Measurements from ENCODE around the gene PAPPA.

DNA sequence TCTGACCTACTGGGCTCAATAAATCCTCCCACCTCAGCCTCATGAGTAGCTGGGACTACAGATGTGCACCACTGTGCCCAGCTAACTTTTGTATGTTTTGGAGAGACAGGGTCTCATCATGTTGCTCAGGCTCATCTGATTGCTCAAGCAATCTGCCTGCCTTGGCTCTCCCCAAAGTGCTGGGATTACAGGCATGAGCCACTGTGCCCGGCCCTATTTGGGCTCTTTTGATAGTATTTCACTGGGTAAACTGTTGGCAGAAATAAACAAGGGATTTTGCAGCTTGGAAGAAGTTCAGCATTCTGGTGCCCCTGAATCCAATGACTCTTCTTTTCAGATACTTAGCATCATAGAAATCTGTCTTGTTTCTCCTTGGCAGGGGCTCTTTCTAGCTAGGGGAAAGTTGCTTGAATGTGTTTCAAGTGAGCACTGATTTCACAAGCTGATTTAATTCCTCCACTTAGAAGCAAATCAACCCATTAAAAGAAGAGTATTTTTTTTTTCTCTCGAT, 146.8 kb downstream of the PAPPA start:
- TF ChIP-seq, protein P1, sequence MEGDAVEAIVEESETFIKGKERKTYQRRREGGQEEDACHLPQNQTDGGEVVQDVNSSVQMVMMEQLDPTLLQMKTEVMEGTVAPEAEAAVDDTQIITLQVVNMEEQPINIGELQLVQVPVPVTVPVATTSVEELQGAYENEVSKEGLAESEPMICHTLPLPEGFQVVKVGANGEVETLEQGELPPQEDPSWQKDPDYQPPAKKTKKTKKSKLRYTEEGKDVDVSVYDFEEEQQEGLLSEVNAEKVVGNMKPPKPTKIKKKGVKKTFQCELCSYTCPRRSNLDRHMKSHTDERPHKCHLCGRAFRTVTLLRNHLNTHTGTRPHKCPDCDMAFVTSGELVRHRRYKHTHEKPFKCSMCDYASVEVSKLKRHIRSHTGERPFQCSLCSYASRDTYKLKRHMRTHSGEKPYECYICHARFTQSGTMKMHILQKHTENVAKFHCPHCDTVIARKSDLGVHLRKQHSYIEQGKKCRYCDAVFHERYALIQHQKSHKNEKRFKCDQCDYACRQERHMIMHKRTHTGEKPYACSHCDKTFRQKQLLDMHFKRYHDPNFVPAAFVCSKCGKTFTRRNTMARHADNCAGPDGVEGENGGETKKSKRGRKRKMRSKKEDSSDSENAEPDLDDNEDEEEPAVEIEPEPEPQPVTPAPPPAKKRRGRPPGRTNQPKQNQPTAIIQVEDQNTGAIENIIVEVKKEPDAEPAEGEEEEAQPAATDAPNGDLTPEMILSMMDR (IDR thresholded peaks at IDR 0.05), result no peak
- no peak for TF ChIP-seq POLR2A (IDR thresholded peaks at IDR 0.05)

Measured in Peyer's patch (tissue), 4 donors.